ENCODE data around the gene BRF1.

Gene BRF1

GRCh38 chr14:105223770-105224544 lies 76.8 kb downstream of the BRF1 start:
- no peak for DNase-seq

- no peak for DNase-seq
These were observed 77.5 kb downstream of the BRF1 start for GRCh38 chr14:105223260-105223659.

- DNase-seq: no peak
These were observed 79.1 kb downstream of the BRF1 start for GRCh38 chr14:105221598-105222178.

- DNase-seq: no peak
These were observed 79.9 kb downstream of the BRF1 start for GRCh38 chr14:105220699-105221597.

GRCh38 chr14:105219753-105220152 lies 81.0 kb downstream of the BRF1 start:
- DNase-seq: no peak

GRCh38 chr14:105219043-105219612 lies 81.7 kb downstream of the BRF1 start:
- no peak for DNase-seq

GRCh38 chr14:105218611-105219010 lies 82.2 kb downstream of the BRF1 start:
- DNase-seq: no peak

- DNase-seq: no peak
These were observed 83.0 kb downstream of the BRF1 start for GRCh38 chr14:105217774-105218173.

GRCh38 chr14:105216490-105217247 lies 84.1 kb downstream of the BRF1 start:
- DNase-seq: no peak

- no peak for DNase-seq
These were observed 85.2 kb downstream of the BRF1 start for GRCh38 chr14:105215602-105216001.

GRCh38 chr14:105214324-105214915 lies 86.4 kb downstream of the BRF1 start:
- DNase-seq: no peak

GRCh38 chr14:105213361-105213760 lies 87.4 kb downstream of the BRF1 start:
- DNase-seq: no peak

GRCh38 chr14:105212541-105213300 lies 88.1 kb downstream of the BRF1 start:
- DNase-seq: no peak

GRCh38 chr14:105211758-105212089 lies 89.1 kb downstream of the BRF1 start:
- no peak for DNase-seq

GRCh38 chr14:105211086-105211757 lies 89.6 kb downstream of the BRF1 start:
- no peak for DNase-seq

GRCh38 chr14:105210266-105211025 lies 90.4 kb downstream of the BRF1 start:
- DNase-seq: no peak

- DNase-seq: no peak
These were observed 91.2 kb downstream of the BRF1 start for GRCh38 chr14:105209646-105210045.

GRCh38 chr14:105209091-105209490 lies 91.7 kb downstream of the BRF1 start:
- DNase-seq: no peak

- no peak for DNase-seq
These were observed 92.1 kb downstream of the BRF1 start for GRCh38 chr14:105208738-105209075.
